Esophagus squamous epithelium (tissue), 4 donors: ENCODE results near the gene GJB1.

ENCODE experiments used
- CTCF ChIP-seq, 6 experiments: fragments of 450-650 bp in 4 of 6; fragments of 200-600 bp in 2 of 6; sonication (generic) in 2 of 6; IDR thresholded peaks; one replicate each; pipeline ENCODE4 v1.5.1; 2016 to 2019; ENCODE audit warnings: antibody characterized with exemption in 6 of 6, mild to moderate bottlenecking in 4 of 6, moderate library complexity in 4 of 6
- POLR2A ChIP-seq, 4 donors: fragments of 450-650 bp; IDR thresholded peaks; one replicate each; pipeline ENCODE4 v1.6.1; 2017; ENCODE audit warnings: antibody characterized with exemption in 4 of 4, mild to moderate bottlenecking in 4 of 4, moderate library complexity in 3 of 4

- TF ChIP-seq POLR2A (IDR thresholded peaks at IDR 0.05): no peak
- TF ChIP-seq CTCF (IDR thresholded peaks at IDR 0.05): no peak
Observed at GRCh38 chrX:71175531-71175930, 47.5 kb upstream of the GJB1 start.
